K562 treated with DMSO at 1 percent for 4 hours (cell line): ENCODE results near the gene MYH13. TPM values are rescaled to one million over a fixed set of nuclear protein-coding genes. Genes with fewer than 3 reads are reported as not detected.

Experiments
- total RNA-seq: library from RNA; unstranded; fragments of 300-600 nt; gene quantifications from 2 replicates; pipeline ENCODE4 v1.2.3, GENCODE V29; 2022; ENCODE audit not compliant: insufficient read depth

The MYH13 gene
- total RNA-seq: not detected in 2 replicates

GRCh38 chr17:10372906-10373305 lies at the start of gene MYH13:
MYH13 (minus strand) TSS chr17:10373006; CDS start chr17:10364530, 8,476 bp downstream.

GRCh38 chr17:10421900-10422542 lies 49.2 kb upstream of the MYH13 start, which contains the start of gene MYH8:
MYH8 (minus strand) TSS chr17:10421950; CDS start chr17:10420227, 1,723 bp downstream.

Other genes starting within 250 kb of the MYH13 start
- gene GAS7, start 174.4 kb downstream of the MYH13 start, total RNA-seq: not detected in 2 replicates
- gene MYH8, start 48.9 kb upstream of the MYH13 start, total RNA-seq: not detected in 2 replicates
- gene MYH4, start 96.6 kb upstream of the MYH13 start, total RNA-seq: not detected in 2 replicates
- gene MYH1, start 145.5 kb upstream of the MYH13 start, total RNA-seq: not detected in 2 replicates
- gene MYH2, start 176.7 kb upstream of the MYH13 start, total RNA-seq: not detected in 2 replicates